ENCODE data around the gene PDE8B.

DNA sequence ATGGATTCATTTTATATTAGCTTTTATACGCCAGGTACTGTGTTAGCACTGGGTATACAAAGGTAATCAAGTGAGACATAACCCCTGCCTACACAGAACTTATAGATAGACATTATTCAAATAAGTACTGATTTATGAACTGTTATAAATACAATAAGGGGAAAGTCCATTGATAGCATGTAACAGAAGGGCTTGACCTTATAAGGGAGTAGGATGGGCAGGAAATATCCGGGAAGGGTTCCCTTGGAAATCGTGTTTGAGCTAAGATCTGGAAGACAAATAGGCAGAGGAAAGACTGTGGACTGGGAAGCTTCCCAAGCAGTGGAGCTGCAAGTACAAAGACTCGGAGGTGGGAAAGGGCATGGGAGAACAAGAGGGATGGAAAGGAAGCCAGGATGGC, 170.2 kb downstream of the PDE8B start:
- no peak for TF ChIP-seq EZH2 (IDR thresholded peaks at IDR 0.05; ENCODE audit: low read depth)
- TF ChIP-seq, protein P1, sequence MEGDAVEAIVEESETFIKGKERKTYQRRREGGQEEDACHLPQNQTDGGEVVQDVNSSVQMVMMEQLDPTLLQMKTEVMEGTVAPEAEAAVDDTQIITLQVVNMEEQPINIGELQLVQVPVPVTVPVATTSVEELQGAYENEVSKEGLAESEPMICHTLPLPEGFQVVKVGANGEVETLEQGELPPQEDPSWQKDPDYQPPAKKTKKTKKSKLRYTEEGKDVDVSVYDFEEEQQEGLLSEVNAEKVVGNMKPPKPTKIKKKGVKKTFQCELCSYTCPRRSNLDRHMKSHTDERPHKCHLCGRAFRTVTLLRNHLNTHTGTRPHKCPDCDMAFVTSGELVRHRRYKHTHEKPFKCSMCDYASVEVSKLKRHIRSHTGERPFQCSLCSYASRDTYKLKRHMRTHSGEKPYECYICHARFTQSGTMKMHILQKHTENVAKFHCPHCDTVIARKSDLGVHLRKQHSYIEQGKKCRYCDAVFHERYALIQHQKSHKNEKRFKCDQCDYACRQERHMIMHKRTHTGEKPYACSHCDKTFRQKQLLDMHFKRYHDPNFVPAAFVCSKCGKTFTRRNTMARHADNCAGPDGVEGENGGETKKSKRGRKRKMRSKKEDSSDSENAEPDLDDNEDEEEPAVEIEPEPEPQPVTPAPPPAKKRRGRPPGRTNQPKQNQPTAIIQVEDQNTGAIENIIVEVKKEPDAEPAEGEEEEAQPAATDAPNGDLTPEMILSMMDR (conservative IDR thresholded peaks at IDR 0.05), result no peak
